Activated CD4-positive, CD25-positive, alpha-beta regulatory T cell treated with anti-CD3 and anti-CD28 coated beads, Interleukin-2, amount 50 U/mL, for 24 hours (primary cell): ENCODE measurements around the gene MS4A14.
"Not testable (repeated sequence)": the region's sequence is repeated elsewhere in the genome, so short reads cannot be mapped to it uniquely, and the experiment has no call there.

Experiments
- ATAC-seq, 2 donors: fragments of 150-1000 bp; cut with Tn5 transposase; one replicate each; pipeline ENCODE4 v1.10.0; 2021; ENCODE audit warnings: mild to moderate bottlenecking in 1 of 2, moderate library complexity in 1 of 2

MS4A14 gene, protein sequence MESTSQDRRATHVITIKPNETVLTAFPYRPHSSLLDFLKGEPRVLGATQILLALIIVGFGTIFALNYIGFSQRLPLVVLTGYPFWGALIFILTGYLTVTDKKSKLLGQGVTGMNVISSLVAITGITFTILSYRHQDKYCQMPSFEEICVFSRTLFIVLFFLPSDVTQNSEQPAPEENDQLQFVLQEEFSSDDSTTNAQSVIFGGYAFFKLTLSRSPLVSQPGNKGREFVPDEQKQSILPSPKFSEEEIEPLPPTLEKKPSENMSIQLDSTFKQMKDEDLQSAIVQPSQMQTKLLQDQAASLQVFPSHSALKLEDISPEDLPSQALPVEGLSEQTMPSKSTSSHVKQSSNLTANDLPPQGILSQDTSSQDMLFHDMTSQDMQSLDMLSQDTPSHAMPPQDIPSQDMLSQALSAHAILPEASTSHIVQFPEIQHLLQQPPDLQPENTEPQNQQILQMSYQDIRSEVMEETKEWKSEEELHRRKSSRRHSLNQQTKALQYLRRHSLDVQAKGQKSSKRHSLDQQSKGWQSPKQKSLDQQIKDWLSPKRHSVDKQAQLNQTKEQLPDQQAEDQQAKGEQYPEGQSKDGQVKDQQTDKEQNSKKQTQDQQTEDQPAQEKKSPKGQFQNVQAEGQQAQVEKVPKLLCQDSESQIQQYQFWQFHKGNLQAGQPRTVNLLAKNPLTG

DNA sequence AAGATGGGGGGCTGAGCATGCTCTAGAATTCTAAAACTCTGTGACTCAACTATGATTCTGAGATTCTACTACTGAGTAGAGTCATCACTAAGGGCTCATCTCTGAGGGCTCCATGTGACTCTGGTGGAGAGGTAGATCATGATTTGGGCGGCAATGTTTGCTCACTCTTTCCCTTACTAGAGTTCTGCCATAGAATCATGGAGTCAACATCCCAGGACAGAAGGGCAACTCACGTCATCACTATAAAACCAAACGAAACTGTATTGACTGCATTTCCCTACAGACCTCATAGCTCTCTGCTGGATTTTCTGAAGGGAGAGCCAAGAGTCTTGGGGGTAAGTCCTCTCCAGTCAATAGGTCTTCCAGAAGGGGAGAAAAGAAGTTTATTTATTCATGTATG lies at the start of gene MS4A14:
Gene MS4A14, plus strand, starts transcription at position 78 of the 400 bp plus-strand sequence. Its CDS starts 120 bp downstream, at position 198.
- no peak for ATAC-seq

DNA sequence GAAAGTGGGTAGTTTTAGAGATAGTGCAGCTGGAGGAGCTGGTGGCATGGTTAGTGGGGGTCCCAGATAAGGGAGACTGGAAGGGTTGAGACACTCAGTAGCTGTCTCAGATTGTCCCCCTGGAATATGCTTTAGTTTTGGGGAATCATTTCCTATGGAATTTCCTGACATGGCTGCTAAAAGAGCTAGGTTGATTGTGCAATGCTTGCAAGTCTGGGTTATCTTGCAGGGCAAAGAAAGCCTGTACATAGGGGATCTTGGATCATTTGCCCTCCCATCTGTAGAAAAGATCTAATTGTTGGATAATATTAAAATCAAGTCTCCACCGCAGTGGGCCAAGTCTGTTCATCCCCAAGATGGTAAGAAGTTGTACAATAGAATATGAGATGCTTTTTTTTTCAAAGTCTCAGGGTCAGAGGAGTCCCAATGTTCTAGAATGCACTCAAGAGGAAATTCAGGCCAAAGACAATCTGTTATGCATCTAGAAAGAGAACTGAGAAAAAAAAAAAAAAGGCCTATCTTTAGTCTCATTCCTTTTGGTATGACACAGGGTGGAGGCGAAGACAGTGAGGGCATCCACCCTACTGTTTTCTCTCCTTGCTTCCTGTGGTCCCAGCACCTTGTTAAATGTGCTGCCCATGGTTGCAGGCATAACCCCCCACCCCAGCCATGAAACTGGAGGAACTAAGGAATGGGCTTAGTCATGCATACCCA lies 49.0 kb upstream of the MS4A14 start:
- ATAC-seq, result no peak

DNA sequence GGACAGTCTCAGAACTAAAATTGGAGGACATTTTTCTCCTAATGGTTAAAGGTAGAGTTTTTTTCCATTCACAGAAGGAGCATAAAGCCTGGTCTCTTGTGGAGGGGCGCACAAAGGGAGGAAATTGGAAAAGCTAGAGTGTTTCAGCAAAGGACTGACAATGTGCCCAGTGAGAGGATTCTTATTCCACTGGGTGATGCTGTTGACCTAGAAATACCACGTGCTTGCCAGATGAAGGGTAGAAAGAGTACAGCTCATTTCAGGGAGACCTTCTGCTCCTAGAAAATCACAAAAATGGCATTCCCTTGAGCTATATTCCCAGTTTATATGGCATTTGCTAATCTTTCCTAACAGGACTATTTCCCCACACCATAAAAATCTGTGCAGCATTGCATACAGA lies 48.1 kb upstream of the MS4A14 start:
- ATAC-seq, result no peak

DNA sequence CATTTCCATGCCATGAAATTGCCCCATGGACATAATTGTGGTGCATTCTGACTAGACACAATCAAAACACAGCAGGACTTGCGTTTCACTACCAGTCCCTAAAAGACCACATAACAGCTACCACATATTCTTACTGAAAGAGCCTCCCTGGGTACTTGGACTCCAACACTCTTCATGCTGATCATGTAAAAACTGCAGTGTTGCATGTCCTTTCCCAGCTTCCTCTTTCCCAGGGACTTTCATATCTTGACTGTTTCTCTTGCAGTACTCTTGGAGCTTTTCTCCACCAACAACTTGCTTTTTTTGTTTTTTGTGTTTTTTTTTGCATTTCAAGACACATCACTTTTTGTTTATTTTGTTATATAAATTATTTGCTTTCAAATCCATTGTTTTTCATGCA lies 46.3 kb upstream of the MS4A14 start:
- ATAC-seq, result no peak

DNA sequence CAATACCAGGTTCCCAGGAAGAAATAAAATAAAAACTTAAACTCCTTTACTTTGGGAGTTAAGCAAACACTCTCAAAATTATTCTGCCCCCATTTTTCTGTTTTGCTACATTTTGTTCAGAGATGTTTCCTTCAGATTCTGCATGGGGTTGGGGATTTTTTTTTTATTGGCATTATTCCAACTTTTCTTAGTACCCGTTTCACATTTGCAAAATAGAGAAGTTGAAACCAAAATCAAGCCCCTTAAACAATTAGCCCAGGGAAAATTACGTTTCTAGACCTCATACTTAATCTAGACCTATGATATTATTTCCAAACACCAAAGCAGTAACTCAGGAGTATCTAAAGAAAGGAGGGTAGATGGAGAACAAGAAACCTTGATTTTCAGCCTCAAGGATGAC lies 38.5 kb upstream of the MS4A14 start:
- no peak for ATAC-seq

DNA sequence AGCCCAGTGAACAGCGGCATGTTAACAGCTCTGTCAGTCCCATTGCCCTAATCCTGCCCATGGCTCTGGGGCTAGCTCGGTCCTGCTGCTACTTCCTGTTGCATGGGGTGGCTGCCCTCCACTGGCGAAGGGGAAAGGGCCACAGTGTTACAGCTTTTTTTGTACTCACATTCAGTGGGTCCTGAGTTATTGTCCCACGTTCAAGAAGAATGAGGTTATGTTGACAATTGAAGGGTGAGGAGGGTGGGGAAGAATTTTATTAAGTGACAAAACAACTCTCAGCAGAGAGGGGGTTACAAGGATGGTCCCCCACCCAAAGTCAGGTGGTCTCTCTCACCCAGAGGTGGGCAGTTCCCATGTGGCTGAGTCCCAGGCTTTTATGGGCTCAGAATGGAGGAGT lies 35.6 kb upstream of the MS4A14 start:
- no peak for ATAC-seq

DNA sequence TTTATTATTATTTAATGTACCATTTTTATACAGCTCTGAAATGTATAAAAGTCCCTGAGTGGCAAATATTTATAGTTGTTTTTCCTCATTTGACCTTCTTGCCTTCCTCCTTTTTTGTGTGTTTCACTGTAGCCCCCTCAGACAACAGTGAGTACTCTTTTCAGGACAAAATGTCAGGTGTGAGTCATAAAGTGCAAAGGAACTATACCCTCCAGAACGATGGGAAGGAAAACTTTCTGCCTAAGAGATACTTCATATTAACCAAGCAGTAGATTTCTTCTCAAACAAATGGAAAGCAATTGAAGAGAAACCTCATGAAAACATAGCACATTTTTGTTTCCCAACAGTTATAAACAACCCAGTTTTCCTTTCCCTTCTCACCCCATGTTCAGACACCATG lies 34.0 kb upstream of the MS4A14 start:
- ATAC-seq, result no peak

DNA sequence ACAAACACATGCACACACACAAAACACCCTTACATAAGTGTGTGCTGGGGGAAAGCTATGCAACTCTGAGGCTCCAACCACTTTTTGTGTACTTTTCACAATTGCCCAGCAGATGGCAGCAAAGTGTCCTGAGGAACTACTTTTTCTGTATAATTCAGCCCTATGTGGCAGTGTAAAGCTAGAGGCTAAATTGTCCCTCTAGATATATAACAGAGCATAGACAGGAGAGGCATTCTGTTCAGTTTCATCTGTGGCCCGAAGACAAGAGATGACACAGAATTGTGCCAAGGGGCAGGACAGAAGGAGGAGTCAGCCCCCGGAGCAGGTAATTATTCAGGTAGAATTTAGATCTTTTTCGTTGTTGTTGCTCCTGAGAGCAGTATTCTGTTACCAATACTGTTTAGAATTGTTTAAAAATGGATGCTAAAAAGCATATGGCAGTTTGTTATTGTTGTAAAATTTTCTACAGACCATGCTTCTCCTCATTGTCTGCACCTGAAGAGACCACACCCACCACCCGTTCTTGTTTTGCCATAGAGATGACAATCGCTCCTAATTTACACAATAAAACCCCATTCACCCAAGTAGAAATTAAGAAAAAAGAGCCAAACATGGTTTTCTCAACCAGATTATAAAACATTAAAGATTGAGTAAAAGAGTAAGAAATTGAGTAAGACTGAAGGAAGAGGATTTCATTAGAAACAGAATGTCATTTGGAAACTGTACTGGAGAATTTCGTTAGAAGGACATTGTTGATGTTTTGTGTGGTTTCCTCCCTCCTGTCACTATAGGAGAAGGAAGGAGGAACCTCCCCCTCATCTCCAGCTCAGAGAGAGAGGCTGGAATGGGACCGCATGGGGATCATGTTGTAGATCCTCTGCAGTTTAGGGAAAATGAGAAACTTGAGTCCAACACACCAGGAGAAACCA lies 32.5 kb upstream of the MS4A14 start:
- ATAC-seq, result peak; percentile 36 to 56

DNA sequence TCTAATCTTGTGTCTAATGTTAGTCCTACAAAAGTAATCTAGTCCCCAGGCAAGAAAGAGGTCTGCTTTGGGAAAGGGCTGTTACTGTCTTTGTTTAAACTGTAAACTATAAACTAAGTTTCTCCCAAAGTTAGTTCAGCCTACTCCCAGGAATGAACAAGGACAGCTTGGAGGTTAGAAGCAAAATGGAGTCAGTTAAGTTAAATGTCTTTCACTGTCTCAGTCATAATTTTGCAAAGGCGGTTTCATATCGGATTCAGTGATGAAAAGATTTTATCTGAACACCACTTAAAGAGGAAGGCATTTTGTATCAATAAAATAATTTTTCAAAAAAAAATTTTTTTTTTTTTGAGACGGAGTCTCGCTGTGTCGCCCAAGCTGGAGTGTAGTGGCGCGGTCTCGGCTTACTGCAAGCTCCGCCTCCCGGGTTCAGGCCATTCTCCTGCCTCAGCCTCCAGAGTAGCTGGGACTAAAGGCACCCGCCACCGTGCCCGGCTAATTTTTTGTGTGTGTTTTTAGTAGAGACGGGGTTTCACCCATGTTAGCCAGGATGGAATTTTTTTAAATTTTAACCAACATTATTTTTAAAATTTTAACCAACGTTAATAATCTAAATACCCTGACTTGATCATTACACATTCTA lies 29.9 kb upstream of the MS4A14 start:
- not testable (repeated sequence) for ATAC-seq

DNA sequence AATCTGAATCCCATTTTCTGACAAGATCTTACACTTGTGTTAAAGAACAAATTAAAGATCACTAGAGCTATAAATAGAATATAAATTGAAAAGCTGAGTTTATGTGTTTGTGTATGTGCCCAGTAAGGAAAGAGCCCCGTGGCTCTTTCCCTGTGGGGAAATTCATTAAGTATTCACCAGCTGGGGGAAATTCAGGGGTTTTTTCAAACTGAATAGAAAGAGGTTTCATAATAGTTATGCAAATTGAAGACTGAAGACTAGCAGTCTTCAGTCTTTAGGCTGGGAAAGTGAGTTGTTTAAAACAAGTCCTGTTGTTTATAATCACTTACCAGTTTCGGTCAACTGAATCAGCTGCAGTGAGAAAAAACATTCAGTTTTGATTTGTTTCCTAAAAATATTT lies 29.2 kb upstream of the MS4A14 start:
- ATAC-seq, result peak in 1 of 2 donors; percentile 51

DNA sequence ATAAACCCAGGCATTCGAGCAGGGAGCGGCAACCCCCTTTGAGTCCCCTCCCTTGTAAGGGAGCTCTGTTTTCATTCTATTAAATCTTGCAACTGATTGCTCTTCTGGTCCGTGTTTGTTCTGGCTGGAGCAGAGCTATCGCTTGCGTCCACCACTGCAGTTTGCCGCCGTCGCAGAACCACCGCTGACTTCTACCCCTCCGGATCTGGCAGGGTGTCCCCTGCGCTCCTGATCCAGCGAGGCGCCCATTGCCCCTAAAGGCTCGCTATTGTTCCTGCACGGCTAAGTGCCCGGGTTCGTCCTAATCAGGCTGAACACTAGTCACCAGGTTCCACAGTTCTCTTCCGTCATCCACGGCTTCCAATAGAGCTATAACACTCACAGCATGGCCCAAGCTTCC lies 28.4 kb upstream of the MS4A14 start:
- no peak for ATAC-seq

DNA sequence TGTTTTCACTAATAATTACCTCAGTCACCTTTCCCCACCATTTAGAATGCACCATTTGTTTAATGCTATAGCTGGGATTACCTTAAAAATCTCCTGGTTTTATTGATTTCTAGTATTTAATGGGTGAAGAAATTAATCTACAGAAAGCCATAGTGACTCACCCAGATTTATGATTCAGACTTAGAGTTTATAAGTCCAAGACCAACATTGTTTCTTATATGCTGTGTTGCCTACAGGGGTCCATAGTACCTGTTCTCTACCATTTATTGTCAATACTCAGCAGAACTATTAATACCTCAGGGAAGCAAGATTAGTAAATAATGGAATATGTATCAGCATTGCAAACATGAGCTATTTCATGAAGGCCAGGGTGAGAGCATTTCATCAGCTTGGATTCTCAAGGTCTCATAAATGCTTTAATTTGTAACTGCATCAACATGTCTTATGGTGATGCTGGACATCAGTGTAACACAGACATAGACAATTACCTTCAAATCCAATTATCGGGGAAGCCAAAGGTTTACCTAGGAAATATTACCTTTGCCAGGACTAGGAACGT lies 25.9 kb upstream of the MS4A14 start:
- ATAC-seq, result no peak

DNA sequence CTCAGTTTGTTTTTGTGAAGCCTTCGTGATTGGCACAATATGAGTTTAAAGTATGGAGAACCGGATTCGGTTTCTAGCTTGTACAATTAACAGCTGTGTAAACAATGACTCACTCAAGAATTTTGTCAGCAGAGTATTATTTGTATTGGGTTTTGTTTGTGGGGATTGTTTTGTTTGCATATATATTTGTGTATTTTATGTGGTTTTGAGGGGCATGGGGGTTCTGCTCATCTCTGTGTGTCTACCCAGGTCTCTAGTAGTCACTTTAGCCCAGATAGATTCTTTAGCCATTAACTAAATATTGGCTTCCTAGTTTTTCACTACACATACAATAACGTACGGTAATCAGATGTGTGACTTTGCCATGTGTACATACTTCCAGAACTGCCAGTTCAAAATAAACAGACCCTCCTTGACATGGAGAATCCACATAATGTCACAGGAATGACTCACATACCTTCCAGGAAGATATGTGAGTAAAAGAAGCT lies 25.4 kb upstream of the MS4A14 start:
- no peak for ATAC-seq

DNA sequence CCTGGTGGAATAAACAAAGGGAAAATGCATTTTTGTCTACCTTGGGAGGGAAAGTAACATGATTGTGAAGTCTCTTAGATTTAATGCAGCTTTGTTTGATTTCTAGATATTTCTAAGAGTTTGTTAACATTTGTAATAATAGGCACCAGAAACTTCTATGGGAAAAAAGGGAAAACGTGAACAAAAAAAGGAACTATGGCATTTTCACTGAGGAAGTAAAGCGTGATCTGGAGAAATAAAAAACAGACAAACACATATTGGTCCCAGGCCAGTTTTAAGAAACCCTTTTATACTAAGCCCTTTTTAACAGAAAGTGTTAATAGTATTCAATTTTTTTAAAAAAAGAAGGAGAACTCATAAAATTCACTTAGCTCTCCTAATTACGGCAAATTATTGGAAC lies 24.9 kb upstream of the MS4A14 start:
- no peak for ATAC-seq

DNA sequence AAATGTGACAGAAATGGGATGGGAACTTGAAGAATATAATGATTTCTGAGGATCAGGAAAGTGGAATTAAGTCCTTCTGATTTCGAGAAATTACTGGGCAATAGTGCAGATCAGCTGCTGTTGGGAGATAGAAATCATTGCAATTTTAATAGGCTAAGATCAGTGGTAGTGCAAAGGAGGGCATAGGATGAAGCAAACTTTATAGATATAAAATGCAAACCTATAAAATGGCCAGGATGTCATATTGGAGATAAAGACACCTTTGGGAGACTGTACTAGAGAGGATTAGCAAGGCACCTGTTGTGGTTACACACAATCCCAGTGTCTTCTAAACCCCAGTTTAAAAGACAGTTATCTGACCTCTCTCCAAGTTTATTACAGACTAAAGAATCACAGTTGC lies 24.4 kb upstream of the MS4A14 start:
- ATAC-seq, result no peak

DNA sequence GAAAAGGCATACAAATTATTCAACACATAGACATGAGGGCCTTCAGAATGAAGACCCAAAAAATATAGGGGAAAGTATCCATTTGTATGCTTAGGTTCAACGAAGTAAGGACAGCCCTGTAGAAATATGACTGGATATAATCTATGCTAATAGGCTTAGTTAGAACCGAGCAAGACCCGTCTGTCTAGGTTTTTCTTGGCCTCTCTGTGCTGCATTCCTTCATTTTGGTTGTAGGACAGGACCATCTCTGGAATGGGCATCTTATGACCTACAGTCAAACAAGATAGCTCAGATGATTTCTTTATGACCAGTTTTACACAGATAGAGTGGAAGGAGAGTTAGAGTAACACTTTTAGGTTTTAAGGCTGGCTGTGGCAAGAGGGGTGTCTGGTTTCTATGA lies 23.5 kb upstream of the MS4A14 start:
- no peak for ATAC-seq

DNA sequence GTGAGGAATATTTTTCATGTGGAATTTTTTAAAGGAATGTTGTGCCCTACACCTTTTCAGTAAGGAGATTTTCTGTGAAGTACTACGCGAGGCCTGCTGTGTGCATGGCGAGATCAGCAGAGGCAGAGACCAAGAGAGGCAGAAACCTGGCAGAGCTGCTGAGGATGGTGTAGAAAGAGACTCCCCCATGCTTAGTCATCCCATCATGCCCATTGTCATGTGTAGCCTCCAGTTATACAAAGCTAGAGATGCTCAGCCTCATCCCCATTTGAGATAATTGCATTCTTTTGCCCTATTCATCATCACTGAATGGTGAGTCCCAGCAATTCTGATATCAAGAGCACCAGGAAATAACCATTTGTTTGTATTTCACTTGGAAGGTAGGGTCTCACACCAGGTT lies 20.9 kb upstream of the MS4A14 start:
- no peak for ATAC-seq

DNA sequence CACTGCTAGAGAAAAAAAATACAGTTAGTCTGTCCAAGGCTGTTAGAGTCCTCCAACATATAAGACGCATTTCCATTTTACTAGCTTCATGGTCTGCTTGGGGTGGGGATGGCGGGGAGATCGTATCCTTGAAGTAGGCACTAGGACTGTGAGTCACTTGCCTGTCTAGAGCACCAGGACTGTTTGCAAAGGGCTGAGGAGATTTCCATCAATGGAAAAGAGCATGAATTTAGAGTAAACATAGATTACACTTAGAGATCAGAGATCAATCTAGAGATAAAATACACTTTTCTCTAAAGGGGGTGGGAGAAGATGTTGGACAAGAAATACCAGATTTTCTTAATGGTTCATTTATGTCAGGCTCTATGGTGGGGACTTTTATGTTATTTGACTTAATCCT lies 19.7 kb upstream of the MS4A14 start:
- no peak for ATAC-seq

DNA sequence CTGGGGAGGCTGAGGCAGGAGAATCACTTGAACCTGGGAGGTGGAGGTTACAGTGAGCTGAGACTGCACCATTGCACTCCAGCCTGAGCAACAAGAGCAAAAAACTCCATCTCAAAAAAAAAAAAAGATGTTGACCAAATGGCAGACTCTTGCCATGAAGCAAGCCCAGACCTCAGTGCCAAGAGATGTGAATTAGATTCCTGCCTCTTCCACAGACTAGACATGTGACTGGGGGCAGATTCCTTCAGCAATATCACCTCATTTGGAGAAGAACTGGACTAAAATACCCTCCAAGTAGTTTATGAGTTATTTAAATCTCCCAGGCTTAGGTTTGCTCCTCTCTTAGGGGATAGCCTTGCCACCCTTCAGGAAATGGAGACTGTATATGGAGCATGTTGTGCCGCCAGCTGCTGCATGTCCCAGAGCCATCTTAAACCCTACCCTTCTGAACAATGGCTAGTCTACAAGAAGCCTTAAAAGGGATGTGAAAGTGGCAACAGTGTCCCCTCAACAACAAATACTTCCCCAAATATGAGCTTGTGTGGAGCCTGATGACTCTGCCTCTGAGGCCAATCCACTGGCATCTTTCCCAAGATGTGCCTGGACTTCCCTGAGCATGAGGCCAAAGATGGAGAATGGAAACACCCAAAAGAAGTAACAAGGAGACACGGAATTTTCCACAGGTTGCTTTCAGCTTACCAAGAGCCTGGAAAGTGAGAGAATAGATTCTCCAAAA lies 18.7 kb upstream of the MS4A14 start:
- ATAC-seq, result no peak

DNA sequence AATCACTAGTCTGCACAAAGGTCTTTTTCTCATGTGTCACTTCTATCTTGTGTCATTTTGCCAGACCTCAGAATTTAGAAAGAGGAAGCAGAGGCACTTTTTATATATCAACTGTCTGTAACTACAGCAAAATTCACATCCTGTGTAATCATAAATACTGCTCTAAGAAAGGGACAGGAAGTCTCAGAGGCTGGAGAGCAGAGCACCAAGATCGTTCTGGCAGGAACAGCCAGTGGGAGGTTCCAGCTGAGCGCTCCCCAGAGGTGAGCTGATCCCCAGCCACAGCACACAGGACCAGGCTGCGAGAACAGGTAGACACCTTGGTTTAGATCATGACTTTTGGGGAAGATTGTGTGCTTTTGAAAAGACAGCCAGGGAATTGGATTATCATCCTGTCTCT lies 17.9 kb upstream of the MS4A14 start, which contains the start of gene MS4A7:
Gene MS4A7, plus strand, starts transcription at position 179 of the 400 bp plus-strand sequence. CDS start 4,610 bp downstream, outside the sequence.
- ATAC-seq, result peak in 1 of 2 donors; percentile 33
